HG02943 (cell line): ENCODE results near the gene SLC26A4.

Source experiments
- ATAC-seq: cut with Tn5 transposase; IDR thresholded peaks from one replicate; pipeline ENCODE4 v1.9.1; 2021; ENCODE audit warnings: mild to moderate bottlenecking, low read depth, moderate library complexity; ENCODE audit not compliant: unreplicated experiment

The SLC26A4 gene

DNA sequence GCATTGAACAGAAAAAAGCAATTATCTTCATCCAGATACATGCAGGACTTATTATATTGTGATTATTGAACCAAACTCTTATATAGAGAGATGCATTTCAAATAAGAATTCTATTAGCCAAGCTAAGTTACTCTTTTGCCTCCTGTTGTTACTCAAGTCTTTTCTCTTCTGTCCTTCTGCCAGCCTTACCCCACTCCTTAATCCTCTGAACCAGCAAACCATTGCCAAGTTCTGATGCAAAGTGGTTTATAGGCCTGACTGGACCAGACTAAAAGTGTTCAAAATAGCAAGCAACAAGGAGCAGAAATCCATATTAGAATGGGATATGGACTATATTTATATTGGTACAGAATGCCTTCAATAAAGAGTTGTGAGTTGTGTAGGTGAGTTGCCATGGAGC, 2.2 kb upstream of the SLC26A4 start:
- ATAC-seq = no peak

DNA sequence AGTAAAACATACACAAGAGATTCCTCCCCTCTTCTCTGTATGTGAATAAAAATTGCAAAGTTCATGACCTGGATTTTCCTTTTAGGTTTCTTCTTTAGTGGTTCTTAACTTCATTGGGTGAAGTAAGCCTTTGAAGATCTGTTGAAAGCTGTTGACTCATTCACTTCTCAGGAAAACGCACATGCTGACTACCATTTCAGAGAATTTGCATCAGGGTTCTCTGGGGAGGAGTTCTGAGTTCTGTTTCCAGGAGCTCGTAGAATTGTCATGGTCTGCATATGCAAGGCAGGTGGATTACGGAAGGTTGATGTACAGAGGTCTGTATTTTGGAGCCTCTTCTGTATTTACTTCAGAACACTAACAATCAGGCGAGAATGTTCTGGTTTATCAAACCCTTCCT, 962 bp upstream of the SLC26A4 start:
- no peak for ATAC-seq

DNA sequence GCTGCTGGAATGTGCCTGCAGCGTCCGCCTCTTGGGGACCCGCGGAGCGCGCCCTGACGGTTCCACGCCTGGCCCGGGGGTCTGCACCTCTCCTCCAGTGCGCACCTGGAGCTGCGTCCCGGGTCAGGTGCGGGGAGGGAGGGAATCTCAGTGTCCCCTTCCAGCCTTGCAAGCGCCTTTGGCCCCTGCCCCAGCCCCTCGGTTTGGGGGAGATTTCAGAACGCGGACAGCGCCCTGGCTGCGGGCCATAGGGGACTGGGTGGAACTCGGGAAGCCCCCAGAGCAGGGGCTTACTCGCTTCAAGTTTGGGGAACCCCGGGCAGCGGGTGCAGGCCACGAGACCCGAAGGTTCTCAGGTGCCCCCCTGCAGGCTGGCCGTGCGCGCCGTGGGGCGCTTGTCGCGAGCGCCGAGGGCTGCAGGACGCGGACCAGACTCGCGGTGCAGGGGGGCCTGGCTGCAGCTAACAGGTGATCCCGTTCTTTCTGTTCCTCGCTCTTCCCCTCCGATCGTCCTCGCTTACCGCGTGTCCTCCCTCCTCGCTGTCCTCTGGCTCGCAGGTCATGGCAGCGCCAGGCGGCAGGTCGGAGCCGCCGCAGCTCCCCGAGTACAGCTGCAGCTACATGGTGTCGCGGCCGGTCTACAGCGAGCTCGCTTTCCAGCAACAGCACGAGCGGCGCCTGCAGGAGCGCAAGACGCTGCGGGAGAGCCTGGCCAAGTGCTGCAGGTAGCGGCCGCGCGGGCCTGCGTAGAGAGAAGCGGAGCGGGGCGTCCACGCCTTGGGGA, 645 bp downstream of the SLC26A4 start:
- ATAC-seq = no peak

DNA sequence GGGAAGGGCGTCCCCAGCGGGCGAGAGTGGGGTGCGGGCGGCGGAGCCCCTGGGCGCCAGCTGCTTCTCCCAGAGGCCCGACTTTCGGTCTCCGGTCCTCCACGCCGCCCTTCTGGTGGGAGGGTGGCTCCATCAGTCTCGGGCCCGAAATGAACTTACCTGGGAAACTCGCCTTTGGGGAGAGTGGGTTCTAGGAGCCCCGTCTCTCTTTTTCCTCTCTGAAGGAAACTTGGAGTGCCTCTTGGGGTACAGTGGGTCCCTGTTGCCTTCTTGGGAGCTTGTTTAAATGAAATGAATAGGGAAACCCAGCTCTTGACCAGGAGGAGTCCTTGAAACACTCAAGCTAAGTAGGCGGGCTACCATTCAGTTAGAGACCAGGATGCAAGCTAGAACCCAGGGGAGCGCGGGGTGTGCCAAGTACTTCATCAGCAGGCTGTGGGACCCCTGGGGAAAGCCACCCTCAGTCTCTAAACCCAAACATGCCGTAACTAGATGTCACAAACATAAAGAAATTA, 1.3 kb downstream of the SLC26A4 start:
- no peak for ATAC-seq

DNA sequence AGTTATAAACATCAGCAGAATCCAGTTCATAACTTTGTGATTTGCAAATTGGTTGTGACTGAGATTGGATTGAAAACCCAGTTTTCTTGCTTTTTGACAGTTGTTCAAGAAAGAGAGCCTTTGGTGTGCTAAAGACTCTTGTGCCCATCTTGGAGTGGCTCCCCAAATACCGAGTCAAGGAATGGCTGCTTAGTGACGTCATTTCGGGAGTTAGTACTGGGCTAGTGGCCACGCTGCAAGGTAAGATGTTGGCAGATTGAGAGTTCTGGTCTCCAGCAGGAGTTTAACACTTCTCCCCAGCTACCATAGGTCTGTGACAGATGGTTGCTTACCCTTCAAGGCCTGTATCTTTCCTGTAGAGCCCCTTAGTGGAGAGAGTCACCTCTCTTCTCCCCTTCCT, 2.6 kb downstream of the SLC26A4 start:
- no peak for ATAC-seq

GRCh38 chr7:107666790-107667189, 6.2 kb downstream of the SLC26A4 start:
- no peak for ATAC-seq

DNA sequence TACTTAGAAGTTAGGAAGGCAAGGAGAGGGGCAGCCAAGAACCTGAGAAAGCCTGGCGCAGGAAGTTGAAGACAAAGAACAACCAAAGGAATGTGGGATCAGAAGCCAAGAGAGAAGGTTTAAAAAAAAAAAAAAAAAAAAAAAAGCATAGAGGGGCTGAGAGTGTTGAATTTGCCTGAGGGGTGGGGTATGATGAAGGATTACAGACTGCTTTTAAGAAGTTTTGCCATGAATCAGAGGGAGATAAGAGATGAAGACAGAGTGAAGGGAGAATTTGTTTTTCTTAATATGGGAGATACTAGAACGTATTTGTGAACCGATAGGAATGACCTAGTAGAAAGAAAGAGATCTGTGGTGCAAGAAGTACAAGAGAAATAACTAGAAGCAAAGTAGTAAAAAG, 6.7 kb downstream of the SLC26A4 start:
- no peak for ATAC-seq

GRCh38 chr7:107668296-107668695, 7.7 kb downstream of the SLC26A4 start:
- no peak for ATAC-seq

GRCh38 chr7:107672183-107672582, 11.6 kb downstream of the SLC26A4 start:
- no peak for ATAC-seq

- no peak for ATAC-seq
These were observed 15.6 kb downstream of the SLC26A4 start for GRCh38 chr7:107676249-107676648.

DNA sequence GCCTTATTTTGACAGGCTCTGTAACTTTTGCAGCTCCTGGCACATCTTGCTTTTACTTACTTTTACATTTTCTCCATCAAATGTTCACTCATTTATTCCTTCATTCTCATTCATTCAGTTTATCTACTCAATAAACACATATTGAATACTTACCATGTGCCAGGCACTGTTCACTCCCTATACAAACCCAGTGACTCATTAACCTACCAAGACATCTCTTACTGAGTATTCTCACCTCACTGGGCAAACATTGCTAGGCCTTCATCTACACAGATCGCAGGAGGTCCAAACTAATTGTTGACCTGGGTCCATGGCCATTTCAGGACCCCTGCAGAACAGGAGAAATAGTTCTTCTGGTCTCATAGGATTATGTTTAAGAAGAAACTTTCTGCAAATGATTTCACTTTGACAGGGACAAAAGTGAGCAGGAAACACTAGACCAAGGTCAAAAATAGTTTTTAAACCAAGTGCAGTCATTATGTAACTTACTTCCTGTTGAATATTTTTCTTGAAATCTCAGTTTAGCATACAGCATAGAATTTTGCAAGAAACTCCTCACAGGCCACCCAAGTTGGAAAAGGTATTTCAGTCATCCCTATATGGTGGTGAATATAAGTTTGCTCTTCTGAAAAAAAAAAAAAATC, 17.6 kb downstream of the SLC26A4 start:
- no peak for ATAC-seq

GRCh38 chr7:107680478-107680877, 19.9 kb downstream of the SLC26A4 start:
- ATAC-seq = no peak

DNA sequence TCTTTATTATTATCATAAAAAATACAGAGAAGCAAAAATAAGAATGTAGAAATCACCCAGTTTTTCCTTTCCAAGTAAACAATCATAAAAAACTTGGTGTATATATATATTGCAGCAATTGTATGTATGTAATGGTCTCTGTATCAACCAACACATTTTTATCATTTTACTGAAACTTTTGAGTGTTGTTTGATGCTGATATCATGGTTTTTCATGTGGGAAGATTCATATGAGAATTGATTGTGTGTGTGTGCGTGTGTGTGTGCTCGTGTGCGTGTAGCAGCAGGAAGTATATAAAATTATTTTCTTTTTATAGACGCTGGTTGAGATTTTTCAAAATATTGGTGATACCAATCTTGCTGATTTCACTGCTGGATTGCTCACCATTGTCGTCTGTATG, 22.3 kb downstream of the SLC26A4 start:
- ATAC-seq = no peak

- ATAC-seq = no peak
These were observed 23.7 kb downstream of the SLC26A4 start for GRCh38 chr7:107684287-107684686.

GRCh38 chr7:107684947-107685463, 24.4 kb downstream of the SLC26A4 start:
- ATAC-seq = no peak

- no peak for ATAC-seq
These were observed 26.3 kb downstream of the SLC26A4 start for GRCh38 chr7:107686816-107687387.

GRCh38 chr7:107687656-107688055, 27.0 kb downstream of the SLC26A4 start:
- ATAC-seq = no peak

DNA sequence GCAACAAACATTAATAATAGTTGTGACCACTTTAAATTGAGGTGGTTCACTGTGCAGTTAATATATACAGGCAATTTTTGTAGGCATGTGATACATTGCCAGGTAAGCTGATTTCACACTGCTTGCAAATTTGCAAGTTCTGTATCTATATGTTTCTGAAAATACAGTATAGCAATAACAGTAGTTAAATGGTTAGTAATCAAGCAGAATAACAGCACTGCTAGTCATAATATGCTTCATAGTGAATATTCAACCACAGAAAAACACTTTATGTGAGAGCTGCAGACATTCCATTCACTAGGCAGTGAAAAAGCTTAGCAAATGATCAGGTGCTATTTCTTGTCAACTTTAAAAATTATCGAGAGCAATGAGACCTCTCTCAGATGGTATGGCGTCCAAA, 28.9 kb downstream of the SLC26A4 start:
- ATAC-seq = no peak

DNA sequence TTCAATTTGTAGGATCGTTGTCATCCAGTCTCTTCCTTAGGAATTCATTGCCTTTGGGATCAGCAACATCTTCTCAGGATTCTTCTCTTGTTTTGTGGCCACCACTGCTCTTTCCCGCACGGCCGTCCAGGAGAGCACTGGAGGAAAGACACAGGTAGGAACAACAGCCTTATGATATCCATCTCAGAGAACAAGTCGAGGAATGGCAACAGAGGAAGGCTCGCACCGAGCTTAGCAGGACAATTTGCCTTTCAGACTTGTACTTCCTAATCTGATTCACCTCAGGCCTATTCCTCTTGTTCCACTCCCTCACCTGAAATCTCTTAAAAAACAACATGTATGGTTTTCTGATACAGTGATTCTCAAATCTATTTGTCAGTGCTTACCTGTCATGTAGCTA, 29.5 kb downstream of the SLC26A4 start:
- ATAC-seq = no peak

DNA sequence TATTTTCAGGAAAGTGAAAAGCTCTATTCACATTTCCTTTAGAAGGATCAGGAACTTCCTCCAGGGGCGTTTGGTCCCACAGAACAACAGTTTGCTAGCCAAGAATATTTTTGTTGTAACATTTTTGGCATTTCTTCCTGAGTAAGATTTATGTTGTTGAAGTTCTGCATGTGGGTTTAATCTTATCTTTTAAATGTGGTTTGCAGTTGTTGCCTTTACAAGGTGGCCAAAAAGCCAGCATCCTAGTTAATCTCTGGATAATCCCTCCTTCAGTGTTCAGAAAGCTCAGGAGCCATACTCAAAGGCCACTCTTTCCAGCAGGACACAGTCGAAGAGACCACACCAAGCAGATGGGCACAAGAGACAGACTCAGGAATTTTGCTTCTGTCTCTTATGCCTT, 30.0 kb downstream of the SLC26A4 start:
- no peak for ATAC-seq

GRCh38 chr7:107691716-107692115, 31.1 kb downstream of the SLC26A4 start:
- ATAC-seq = no peak
